PC-9 (cell line): ENCODE measurements around the gene OSBPL10. TPM values are rescaled to one million over a fixed set of nuclear protein-coding genes. Genes with fewer than 3 reads are reported as not detected.
"Not testable (repeated sequence)": the region's sequence is repeated elsewhere in the genome, so short reads cannot be mapped to it uniquely, and the experiment has no call there.

ENCODE experiments used
- BruUV-seq: library from RNA; stranded (reverse); fragments of 400-500 nt; replicated peaks from 2 replicates; lab custom pipeline; 2021; lab: Mats Ljungman, UMichigan
- CTCF ChIA-PET: fragments of 300-600 bp; sonication (Branson Sonifier 250); formaldehyde crosslinking; loops from one replicate; lab custom pipeline; 2022; ENCODE audit warnings: antibody characterized with exemption; lab: Charles Lee
- POLR2A ChIA-PET: fragments of 300-600 bp; sonication (Branson Sonifier 250); formaldehyde crosslinking; loops from one replicate; lab custom pipeline; 2022; ENCODE audit warnings: antibody characterized with exemption; ENCODE audit not compliant: unreplicated experiment; lab: Charles Lee
- DNase-seq, 2 experiments: peaks; one replicate each; pipeline versions ENCODE4 v3.0.0 to v3.0.0-alpha.2; 2015 to 2022; ENCODE audit warnings: mixed read lengths in 1 of 2
- H2AFZ ChIP-seq: fragments of 200-600 bp; sonication (generic); 2 replicates; pipeline ENCODE4 v1.8.1; 2017; ENCODE audit warnings: antibody characterized with exemption
- H3F3A ChIP-seq: fragments of 200-600 bp; sonication (generic); 2 replicates; pipeline ENCODE4 v1.8.1; 2017; ENCODE audit warnings: antibody characterized with exemption, mild to moderate bottlenecking, low read depth; ENCODE audit not compliant: insufficient read depth
- H3K27ac ChIP-seq: fragments of 200-600 bp; sonication (generic); 2 replicates; pipeline ENCODE4 v1.6.1; 2016; ENCODE audit warnings: mixed run types
- H3K27me3 ChIP-seq: fragments of 200-600 bp; sonication (generic); 2 replicates; pipeline ENCODE4 v1.6.1; 2016; ENCODE audit warnings: low read depth, mixed run types; ENCODE audit not compliant: insufficient read depth
- H3K36me3 ChIP-seq: fragments of 200-600 bp; sonication (generic); 2 replicates; pipeline ENCODE4 v1.6.1; 2016; ENCODE audit warnings: low read depth, mixed run types
- H3K4me1 ChIP-seq: fragments of 200-600 bp; sonication (generic); replicated peaks from 2 replicates; pipeline ENCODE4 v1.6.1; 2016; ENCODE audit warnings: mixed run types; ENCODE audit not compliant: insufficient read depth
- H3K4me2 ChIP-seq: fragments of 200-600 bp; sonication (generic); 2 replicates; pipeline ENCODE4 v1.6.1; 2017; ENCODE audit warnings: mixed run types
- H3K4me3 ChIP-seq: fragments of 200-600 bp; sonication (generic); 2 replicates; pipeline ENCODE4 v1.6.1; 2016; ENCODE audit warnings: mixed run types
- H3K79me2 ChIP-seq: fragments of 200-600 bp; sonication (generic); 2 replicates; pipeline ENCODE4 v1.6.1; 2017; ENCODE audit warnings: low read depth, mixed run types
- H3K9me2 ChIP-seq: fragments of 200-600 bp; sonication (generic); 2 replicates; pipeline ENCODE4 v1.8.1; 2017; ENCODE audit warnings: mild to moderate bottlenecking; ENCODE audit not compliant: insufficient read depth
- H3K9me3 ChIP-seq: fragments of 200-600 bp; sonication (generic); 2 replicates; pipeline ENCODE4 v1.8.1; 2016; ENCODE audit warnings: low read depth; ENCODE audit not compliant: insufficient read depth
- H4K20me1 ChIP-seq: fragments of 200-600 bp; sonication (generic); 2 replicates; pipeline ENCODE4 v1.8.1; 2017; ENCODE audit not compliant: insufficient read depth
- EZH2 ChIP-seq: fragments of 200-600 bp; sonication (generic); IDR thresholded peaks from 2 replicates; pipeline ENCODE4 v1.8.0; 2017; ENCODE audit warnings: antibody characterized with exemption, low read depth
- intact Hi-C: fragments of 100-400 bp; cut with micrococcal nuclease; formaldehyde crosslinking; loops from one replicate; pipeline ENCODE4 v1.10.0; 2022; ENCODE audit not compliant: unreplicated experiment
- total RNA-seq: library from RNA; stranded (reverse); gene quantifications from 2 replicates; pipeline ENCODE4 v1.2.3, GENCODE V29; 2021
- TF ChIP-seq, protein P1 (sequence below): fragments of 200-600 bp; sonication (generic); conservative IDR thresholded peaks from 2 replicates; pipeline ENCODE4 v1.6.1; 2017; ENCODE audit warnings: mixed run types, antibody characterized with exemption, mild to moderate bottlenecking, moderate library complexity

The OSBPL10 gene
- total RNA-seq, 1 experiment from 2014 or later, result 42.0 TPM

- TF ChIP-seq, protein P1, sequence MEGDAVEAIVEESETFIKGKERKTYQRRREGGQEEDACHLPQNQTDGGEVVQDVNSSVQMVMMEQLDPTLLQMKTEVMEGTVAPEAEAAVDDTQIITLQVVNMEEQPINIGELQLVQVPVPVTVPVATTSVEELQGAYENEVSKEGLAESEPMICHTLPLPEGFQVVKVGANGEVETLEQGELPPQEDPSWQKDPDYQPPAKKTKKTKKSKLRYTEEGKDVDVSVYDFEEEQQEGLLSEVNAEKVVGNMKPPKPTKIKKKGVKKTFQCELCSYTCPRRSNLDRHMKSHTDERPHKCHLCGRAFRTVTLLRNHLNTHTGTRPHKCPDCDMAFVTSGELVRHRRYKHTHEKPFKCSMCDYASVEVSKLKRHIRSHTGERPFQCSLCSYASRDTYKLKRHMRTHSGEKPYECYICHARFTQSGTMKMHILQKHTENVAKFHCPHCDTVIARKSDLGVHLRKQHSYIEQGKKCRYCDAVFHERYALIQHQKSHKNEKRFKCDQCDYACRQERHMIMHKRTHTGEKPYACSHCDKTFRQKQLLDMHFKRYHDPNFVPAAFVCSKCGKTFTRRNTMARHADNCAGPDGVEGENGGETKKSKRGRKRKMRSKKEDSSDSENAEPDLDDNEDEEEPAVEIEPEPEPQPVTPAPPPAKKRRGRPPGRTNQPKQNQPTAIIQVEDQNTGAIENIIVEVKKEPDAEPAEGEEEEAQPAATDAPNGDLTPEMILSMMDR, result no peak
- no peak for TF ChIP-seq EZH2
- H3K4me2 ChIP-seq, result no peak overlapping the region
- ChIA-PET POLR2A (no interaction called here), CTCF (no interaction called here)
- H3K4me1 ChIP-seq, result no peaks in the 10 kb centered on the region
- no peaks in the 10 kb centered on the region for H3F3A ChIP-seq
- H3K4me3 ChIP-seq, result no peak overlapping the region
- no peak for DNase-seq
- no peaks in the 10 kb centered on the region for H4K20me1 ChIP-seq
- no peaks in the 10 kb centered on the region for H3K27me3 ChIP-seq
- H3K9me2 ChIP-seq, result no peaks in the 10 kb centered on the region
- intact Hi-C loops, result no loop called here
- BruUV-seq, result no TSS peak
- no peaks in the 10 kb centered on the region for H3K79me2 ChIP-seq
- H3K27ac ChIP-seq, result no peak overlapping the region
- H3K36me3 ChIP-seq, result no peaks in the 10 kb centered on the region
- no peaks in the 10 kb centered on the region for H3K9me3 ChIP-seq
- H2AFZ ChIP-seq, result no peak overlapping the region
Observed at GRCh38 chr3:31690771-31691170, 290.3 kb downstream of the OSBPL10 start.

DNA sequence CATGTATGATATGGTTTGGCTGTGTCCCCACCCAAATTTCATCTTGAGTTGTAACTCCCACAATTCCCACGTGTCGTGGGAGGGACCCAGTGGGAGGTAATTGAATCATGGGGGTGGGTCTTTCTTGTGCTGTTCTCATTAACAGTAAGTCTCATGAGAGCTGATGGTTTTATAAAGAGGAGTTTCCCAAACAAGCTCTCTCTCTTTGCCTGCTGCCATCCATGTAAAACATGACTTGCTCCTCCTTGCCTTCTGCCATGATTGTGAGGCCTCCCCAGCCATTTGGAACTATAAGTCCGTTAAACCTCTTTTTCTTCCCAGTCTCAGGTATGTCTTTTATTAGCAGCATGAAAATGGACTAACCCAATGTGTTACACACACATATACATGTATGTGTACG lies 291.5 kb downstream of the OSBPL10 start:
- H3K27me3 ChIP-seq, H3K36me3 ChIP-seq, CTCF ChIA-PET, intact Hi-C loops, H3K79me2 ChIP-seq, H3K9me3 ChIP-seq, H3K4me2 ChIP-seq, H3K4me3 ChIP-seq, DNase-seq, H3K9me2 ChIP-seq, H4K20me1 ChIP-seq, BruUV-seq, H2AFZ ChIP-seq, H3F3A ChIP-seq, POLR2A ChIA-PET, H3K4me1 ChIP-seq, H3K27ac ChIP-seq: not testable (repeated sequence)

GRCh38 chr3:31688984-31689383 lies 292.1 kb downstream of the OSBPL10 start:
- Histone ChIP-seq H3K4me3 (no peak overlapping the region), H3K4me2 (no peak overlapping the region), H3K27me3 (no peaks in the 10 kb centered on the region), H3F3A (no peaks in the 10 kb centered on the region), H3K79me2 (no peaks in the 10 kb centered on the region), H3K36me3 (no peaks in the 10 kb centered on the region), H4K20me1 (no peaks in the 10 kb centered on the region), H3K4me1 (no peaks in the 10 kb centered on the region), H3K9me3 (no peaks in the 10 kb centered on the region), H3K9me2 (no peaks in the 10 kb centered on the region), H3K27ac (no peak overlapping the region), H2AFZ (no peak overlapping the region)
- BruUV-seq, result no TSS peak
- no peak for TF ChIP-seq EZH2
- TF ChIP-seq, protein P1, result no peak
- DNase-seq, result no peak
- intact Hi-C loops, result no loop called here
- CTCF ChIA-PET, result no interaction called here
- POLR2A ChIA-PET, result no interaction called here
